Astrocyte of the spinal cord (primary cell): ENCODE measurements around the gene ANKS1B.

Experiments used
- DNase-seq: peaks from one replicate; pipeline ENCODE4 v3.0.0; 2011; ENCODE audit warnings: low read depth, low spot score
- H3K4me3 ChIP-seq: 2 replicates; pipeline ENCODE4 v1.5.1; 2011; ENCODE audit warnings: low read depth, mild to moderate bottlenecking, low read length, moderate library complexity
- in situ Hi-C: cut with HindIII; loops from 2 replicates; pipeline ENCODE4 v1.10.0; 2017; ENCODE audit warnings: low sequenced_read_pairs
- TF ChIP-seq, protein P1 (sequence below): IDR thresholded peaks from 2 replicates; pipeline ENCODE4 v1.5.1; 2012; ENCODE audit warnings: low read depth, mild to moderate bottlenecking, low read length, inconsistent platforms

The ANKS1B gene

DNA sequence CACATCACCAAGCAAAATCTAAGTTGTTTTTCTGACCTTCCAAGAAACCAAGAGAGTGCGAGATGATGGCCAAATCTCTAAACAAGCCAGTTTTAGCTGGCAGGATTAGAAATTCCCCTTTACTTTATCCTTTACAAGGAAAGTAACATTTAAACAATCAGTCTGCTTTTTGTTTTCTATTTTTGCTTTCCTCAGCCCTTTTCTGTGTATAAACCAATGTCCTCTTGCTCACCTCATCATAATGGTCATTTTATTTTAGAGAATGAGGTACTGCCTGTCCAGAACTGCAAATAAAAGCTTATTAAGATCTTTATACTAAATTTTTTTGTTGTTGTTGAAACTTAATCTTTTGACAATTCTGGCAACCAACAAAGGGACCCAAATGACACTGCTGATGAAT lies 779.6 kb downstream of the ANKS1B start:
- TF ChIP-seq, protein P1, sequence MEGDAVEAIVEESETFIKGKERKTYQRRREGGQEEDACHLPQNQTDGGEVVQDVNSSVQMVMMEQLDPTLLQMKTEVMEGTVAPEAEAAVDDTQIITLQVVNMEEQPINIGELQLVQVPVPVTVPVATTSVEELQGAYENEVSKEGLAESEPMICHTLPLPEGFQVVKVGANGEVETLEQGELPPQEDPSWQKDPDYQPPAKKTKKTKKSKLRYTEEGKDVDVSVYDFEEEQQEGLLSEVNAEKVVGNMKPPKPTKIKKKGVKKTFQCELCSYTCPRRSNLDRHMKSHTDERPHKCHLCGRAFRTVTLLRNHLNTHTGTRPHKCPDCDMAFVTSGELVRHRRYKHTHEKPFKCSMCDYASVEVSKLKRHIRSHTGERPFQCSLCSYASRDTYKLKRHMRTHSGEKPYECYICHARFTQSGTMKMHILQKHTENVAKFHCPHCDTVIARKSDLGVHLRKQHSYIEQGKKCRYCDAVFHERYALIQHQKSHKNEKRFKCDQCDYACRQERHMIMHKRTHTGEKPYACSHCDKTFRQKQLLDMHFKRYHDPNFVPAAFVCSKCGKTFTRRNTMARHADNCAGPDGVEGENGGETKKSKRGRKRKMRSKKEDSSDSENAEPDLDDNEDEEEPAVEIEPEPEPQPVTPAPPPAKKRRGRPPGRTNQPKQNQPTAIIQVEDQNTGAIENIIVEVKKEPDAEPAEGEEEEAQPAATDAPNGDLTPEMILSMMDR: no peak
- no peak for DNase-seq
- no peak overlapping the region for H3K4me3 ChIP-seq
- in situ Hi-C loops: no loop called here

DNA sequence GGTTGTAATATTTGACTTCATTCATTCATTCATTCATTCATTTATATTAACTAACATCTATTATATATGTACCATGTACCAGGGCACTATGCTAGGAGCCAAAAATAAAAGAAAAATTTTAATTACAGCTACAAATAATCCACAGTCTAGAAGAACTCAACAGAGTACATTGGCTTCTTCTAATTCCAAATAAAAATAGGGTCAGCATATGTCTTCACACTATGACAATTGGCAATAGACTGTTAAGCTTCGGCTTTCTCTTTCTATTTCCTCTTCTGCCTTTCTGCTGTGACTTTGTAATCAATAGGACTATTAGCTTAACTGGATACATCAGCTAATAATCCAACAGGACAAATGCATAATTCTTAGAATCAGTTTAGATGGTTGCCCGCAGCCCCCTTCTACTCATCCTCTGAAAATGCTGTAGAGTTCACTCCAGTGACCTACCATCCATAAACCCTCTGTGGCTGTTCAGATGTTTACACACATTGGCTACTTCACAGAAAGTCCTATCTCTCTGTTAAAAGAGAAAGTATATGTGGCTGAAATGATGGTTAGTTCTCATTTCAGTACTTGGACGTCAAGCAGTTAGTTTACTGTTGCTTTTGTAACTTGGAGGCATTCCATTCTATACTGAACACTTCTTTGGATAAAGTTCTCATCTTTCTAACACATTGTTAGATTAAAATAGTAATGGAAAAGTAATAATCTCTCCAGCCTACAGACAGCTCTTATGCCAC lies 782.7 kb downstream of the ANKS1B start:
- DNase-seq: no peak
- no peak overlapping the region for H3K4me3 ChIP-seq
- in situ Hi-C loops: no loop called here
- TF ChIP-seq, protein P1: no peak

DNA sequence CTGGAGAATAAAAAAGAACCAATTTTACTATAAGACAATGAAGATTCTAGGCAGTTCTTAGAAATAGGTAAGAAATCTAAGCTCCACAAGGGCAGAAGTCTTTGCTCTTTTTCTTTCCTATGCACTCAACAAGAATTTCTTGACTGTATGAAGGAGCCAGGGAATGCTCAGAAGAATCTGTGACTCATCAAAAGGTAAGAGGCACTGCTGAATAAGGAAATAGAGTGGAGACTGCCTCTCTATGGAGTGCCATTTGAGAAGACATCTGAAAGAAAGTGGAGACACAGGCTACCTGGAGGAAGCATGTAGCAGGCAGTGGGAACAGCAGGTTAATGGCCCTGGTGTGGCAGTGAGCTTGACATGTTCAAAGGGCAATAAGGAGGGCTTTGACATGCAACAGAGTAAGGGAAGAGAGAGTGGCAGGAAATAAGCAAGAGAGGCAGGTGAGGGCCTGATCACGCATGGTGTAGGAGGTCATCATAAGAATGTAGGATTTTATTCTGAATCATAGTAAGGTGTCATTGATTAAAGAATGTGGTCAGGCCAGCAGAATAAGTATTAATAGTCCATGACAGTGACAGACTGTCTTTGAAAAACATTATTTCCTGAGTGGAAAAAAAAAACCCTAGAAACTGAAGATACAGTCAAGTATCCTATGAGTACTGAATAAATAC lies 783.9 kb downstream of the ANKS1B start:
- TF ChIP-seq, protein P1: no peak
- H3K4me3 ChIP-seq: no peak overlapping the region
- in situ Hi-C loops: no loop called here
- no peak for DNase-seq

DNA sequence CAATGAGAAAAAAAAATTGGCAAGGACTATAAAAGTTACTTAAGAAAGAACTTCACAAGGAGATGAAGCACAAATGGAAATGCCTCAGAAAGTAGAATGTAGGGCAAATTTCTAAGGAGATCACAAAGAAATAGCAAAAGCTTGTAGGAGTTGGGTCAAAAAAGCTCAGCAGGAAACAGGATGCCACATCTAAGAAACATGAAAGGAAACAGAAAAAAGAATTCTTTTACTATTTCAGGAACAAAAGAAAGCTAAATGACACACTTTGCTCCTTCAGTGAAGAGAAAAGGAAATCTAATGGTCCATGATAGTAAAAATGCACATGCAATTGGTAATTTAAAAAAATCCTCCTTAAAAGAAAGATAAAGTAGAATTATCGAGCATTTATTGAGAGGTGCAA lies 789.3 kb downstream of the ANKS1B start:
- in situ Hi-C loops: no loop called here
- DNase-seq: no peak
- H3K4me3 ChIP-seq: no peak overlapping the region
- TF ChIP-seq, protein P1: no peak

DNA sequence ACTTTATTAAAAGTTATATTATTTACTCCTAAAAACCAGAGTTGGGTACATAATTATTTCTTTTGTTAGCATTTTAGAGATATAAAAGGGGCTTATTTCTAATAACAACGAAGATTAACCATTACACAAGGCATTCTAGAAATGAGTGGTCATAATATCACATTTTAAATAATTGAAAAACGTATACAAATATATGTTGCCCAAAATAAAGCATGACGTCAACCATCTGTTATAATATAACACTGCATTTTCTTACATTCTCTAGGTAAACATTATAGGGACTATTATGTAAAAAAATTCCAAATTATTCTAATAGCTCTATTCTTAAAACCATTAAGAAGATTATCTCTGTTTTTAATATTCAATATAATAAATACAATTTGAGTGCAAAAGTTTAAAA lies 792.2 kb downstream of the ANKS1B start:
- DNase-seq: no peak
- no peak overlapping the region for H3K4me3 ChIP-seq
- TF ChIP-seq, protein P1: no peak
- in situ Hi-C loops: no loop called here

DNA sequence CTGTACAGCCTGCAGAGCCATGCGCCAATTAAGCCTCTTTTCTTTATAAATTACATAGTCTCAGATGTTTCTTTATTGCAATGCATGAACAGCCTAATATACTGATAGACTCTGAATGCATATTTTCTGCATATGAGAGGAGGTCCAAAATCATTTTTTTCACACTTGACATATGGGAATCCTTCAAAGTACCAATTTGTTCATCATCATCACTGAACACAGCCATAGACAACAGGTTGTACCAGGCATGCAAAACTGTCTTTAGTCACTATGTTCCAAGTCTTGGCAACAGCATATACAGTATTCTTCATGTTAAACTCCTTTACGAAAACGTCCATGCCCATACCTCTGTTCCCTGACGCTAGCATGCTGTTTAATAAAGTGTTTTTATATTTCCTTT lies 807.9 kb downstream of the ANKS1B start:
- no peak overlapping the region for H3K4me3 ChIP-seq
- TF ChIP-seq, protein P1: no peak
- in situ Hi-C loops: no loop called here
- DNase-seq: no peak
